Neural progenitor cell (in vitro differentiated cells): Measurements from ENCODE around the gene MVB12B. TPM values are rescaled to one million over a fixed set of nuclear protein-coding genes. Genes with fewer than 3 reads are reported as not detected.

Source experiments
- DNase-seq: peaks from one replicate; pipeline ENCODE4 v3.0.0-alpha.2; 2016; ENCODE audit warnings: low spot score
- H2AFZ ChIP-seq: fragments of 200-600 bp; sonication (generic); replicated peaks from 2 replicates; pipeline ENCODE4 v1.6.1; 2016; ENCODE audit warnings: antibody characterized with exemption
- H3F3A ChIP-seq: fragments of 200-600 bp; sonication (generic); 2 replicates; pipeline ENCODE4 v1.6.1; 2016; ENCODE audit warnings: antibody characterized with exemption, low read depth
- H3K27ac ChIP-seq: fragments of 200-600 bp; sonication (generic); 2 replicates; pipeline ENCODE4 v1.5.1; 2016; ENCODE audit warnings: mild to moderate bottlenecking
- H3K27me3 ChIP-seq: fragments of 200-600 bp; sonication (generic); 2 replicates; pipeline ENCODE4 v1.6.1; 2016; ENCODE audit warnings: mild to moderate bottlenecking, moderate library complexity
- H3K36me3 ChIP-seq: fragments of 200-600 bp; sonication (generic); 2 replicates; pipeline ENCODE4 v1.5.1; 2016
- H3K4me1 ChIP-seq: fragments of 200-600 bp; sonication (generic); 2 replicates; pipeline ENCODE4 v1.6.1; 2016; ENCODE audit warnings: mixed run types
- H3K4me2 ChIP-seq: fragments of 200-600 bp; sonication (generic); 2 replicates; pipeline ENCODE4 v1.6.1; 2016
- H3K4me3 ChIP-seq: fragments of 200-600 bp; sonication (generic); 2 replicates; pipeline ENCODE4 v1.5.1; 2016
- H3K79me2 ChIP-seq: fragments of 200-600 bp; sonication (generic); 2 replicates; pipeline ENCODE4 v1.6.1; 2016; ENCODE audit warnings: low read depth
- H3K9ac ChIP-seq: fragments of 200-600 bp; sonication (generic); 2 replicates; pipeline ENCODE4 v1.6.1; 2016
- H3K9me3 ChIP-seq: fragments of 200-600 bp; sonication (generic); 2 replicates; pipeline ENCODE4 v1.5.1; 2016; ENCODE audit warnings: low read depth
- H4K20me1 ChIP-seq: fragments of 200-600 bp; sonication (generic); 2 replicates; pipeline ENCODE4 v1.6.1; 2016; ENCODE audit warnings: low read depth
- H3K27ac Mint-ChIP-seq: 3 replicates; pipeline ENCODE4 v1.8.0; 2021; ENCODE audit warnings: mixed read lengths
- H3K27me3 Mint-ChIP-seq: 2 replicates; pipeline ENCODE4 v1.8.0; 2022; ENCODE audit warnings: low read depth, mild to moderate bottlenecking, inconsistent platforms, moderate library complexity, mixed read lengths; ENCODE audit not compliant: insufficient read depth
- H3K36me3 Mint-ChIP-seq: 3 replicates; pipeline ENCODE4 v1.8.0; 2021; ENCODE audit warnings: mixed read lengths
- H3K4me1 Mint-ChIP-seq: 3 replicates; pipeline ENCODE4 v1.8.0; 2021; ENCODE audit warnings: mixed read lengths
- H3K4me3 Mint-ChIP-seq: 3 replicates; pipeline ENCODE4 v1.8.0; 2021; ENCODE audit warnings: mild to moderate bottlenecking, moderate library complexity, mixed read lengths
- H3K9me3 Mint-ChIP-seq: 3 replicates; pipeline ENCODE4 v1.8.0; 2020; ENCODE audit warnings: mixed read lengths
- EZH2 ChIP-seq: fragments of 200-600 bp; sonication (generic); IDR thresholded peaks from 2 replicates; pipeline ENCODE4 v1.6.1; 2017; ENCODE audit warnings: antibody characterized with exemption, mild to moderate bottlenecking, moderate library complexity
- EZH2phosphoT487 ChIP-seq: fragments of 200-600 bp; sonication (generic); IDR thresholded peaks from 2 replicates; pipeline ENCODE4 v1.6.1; 2017; ENCODE audit warnings: antibody characterized with exemption
- total RNA-seq: library from RNA; depleted of rRNA; stranded (reverse); fragments of >200 nt; gene quantifications from 2 replicates; pipeline ENCODE4 v1.2.3, GENCODE V29; 2015; ENCODE audit warnings: low replicate concordance
- TF ChIP-seq, protein P1 (sequence below): fragments of 200-600 bp; sonication (generic); IDR thresholded peaks from 2 replicates; pipeline ENCODE4 v1.5.1; 2017; ENCODE audit warnings: antibody characterized with exemption, mild to moderate bottlenecking

MVB12B gene
- total RNA-seq, 1 donor from 2014 or later, result 16.1 TPM

DNA sequence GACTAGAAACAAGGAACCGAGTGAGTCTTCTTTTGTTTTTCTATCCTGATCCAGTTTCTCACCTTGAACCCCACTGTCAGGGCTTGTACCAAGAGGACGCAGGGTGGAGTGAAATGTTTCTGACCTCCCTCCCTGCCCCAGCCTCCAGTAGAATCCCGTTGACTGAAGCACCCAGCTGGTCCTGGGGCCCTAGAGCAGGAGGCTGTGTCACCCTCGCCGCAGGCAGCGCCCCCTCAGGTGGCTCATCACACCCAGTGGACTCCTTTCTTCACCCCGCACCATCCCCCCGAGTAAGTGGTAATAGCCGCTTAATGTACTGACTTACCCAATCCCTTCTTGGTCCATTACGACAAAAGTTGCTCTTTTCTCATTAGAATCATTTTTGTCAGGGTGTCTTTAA, 53.8 kb downstream of the MVB12B start:
- DNase-seq, result no peak
- H3K4me1 Mint-ChIP-seq, result peaks cover 56% of the 10 kb centered on the region
- H3K4me3 Mint-ChIP-seq, result no peak overlapping the region
- Histone ChIP-seq H4K20me1 (peaks cover 5% of the 10 kb centered on the region), H3K27ac (no peak overlapping the region), H3K4me3 (no peak overlapping the region), H3K4me2 (no peak overlapping the region), H3K4me1 (peaks cover 49% of the 10 kb centered on the region), H3K9me3 (no peaks in the 10 kb centered on the region), H3K36me3 (no peaks in the 10 kb centered on the region), H3K27me3 (no peaks in the 10 kb centered on the region), H3F3A (peaks cover 30% of the 10 kb centered on the region), H2AFZ (no peak overlapping the region), H3K9ac (no peak overlapping the region), H3K79me2 (no peaks in the 10 kb centered on the region)
- peaks cover 2% of the 10 kb centered on the region for H3K27me3 Mint-ChIP-seq
- H3K27ac Mint-ChIP-seq, result no peak overlapping the region
- TF ChIP-seq, protein P1, sequence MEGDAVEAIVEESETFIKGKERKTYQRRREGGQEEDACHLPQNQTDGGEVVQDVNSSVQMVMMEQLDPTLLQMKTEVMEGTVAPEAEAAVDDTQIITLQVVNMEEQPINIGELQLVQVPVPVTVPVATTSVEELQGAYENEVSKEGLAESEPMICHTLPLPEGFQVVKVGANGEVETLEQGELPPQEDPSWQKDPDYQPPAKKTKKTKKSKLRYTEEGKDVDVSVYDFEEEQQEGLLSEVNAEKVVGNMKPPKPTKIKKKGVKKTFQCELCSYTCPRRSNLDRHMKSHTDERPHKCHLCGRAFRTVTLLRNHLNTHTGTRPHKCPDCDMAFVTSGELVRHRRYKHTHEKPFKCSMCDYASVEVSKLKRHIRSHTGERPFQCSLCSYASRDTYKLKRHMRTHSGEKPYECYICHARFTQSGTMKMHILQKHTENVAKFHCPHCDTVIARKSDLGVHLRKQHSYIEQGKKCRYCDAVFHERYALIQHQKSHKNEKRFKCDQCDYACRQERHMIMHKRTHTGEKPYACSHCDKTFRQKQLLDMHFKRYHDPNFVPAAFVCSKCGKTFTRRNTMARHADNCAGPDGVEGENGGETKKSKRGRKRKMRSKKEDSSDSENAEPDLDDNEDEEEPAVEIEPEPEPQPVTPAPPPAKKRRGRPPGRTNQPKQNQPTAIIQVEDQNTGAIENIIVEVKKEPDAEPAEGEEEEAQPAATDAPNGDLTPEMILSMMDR, result no peak
- no peak for TF ChIP-seq EZH2
- no peak for TF ChIP-seq EZH2phosphoT487
- H3K36me3 Mint-ChIP-seq, result peaks cover 12% of the 10 kb centered on the region
- H3K9me3 Mint-ChIP-seq, result no peaks in the 10 kb centered on the region

DNA sequence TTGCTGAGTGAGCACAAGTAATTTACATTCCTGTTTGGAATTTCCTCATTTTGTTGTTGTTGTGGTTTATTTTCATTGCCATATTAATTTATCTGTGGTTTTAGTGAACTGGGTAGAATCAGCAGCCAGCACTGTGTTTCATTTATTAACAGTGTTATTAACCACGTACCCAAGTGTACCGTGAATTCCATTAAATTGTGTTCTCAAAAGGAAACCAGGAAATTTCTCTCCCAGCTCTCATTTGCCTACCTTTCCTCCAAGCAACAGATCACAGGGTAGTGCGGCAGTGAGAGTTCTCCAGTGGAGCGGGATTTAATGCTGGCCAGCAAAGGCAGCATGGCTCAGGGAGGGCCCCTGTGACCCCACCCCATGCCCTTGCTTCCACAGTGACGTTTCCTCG, 54.6 kb downstream of the MVB12B start:
- no peak overlapping the region for H3K27ac Mint-ChIP-seq
- H3K4me3 Mint-ChIP-seq, result no peak overlapping the region
- no peaks in the 10 kb centered on the region for H3K9me3 Mint-ChIP-seq

DNA sequence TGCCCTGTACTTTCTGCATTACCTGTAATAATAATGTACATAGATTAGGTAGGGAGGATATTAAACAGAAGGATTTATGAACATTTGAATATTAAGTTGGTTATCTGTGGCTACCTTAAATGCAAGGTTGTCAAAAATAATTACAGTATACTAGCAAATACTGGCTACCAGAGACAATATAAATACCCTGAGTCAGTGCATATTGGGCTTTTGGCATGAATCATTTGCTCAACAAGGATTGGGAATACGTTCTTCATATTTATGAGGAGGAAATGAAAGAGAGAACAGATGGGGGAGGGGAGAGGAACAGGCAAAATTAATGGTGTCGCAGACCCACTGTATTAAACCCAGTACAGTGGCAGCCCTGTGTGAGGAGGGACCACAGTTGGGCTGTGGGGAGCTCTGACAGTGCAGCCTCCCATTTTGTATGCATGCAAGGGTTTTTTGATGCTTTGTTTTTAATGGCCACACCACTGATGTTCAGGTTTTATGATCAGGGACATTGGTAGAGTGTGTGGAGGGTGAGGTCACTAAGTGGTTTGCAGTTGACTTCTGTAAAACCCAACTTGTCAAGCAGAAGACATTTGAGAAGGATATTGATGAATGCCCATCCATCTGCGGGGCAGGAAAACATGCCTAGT, 56.9 kb downstream of the MVB12B start:
- Histone ChIP-seq H3K36me3 (no peaks in the 10 kb centered on the region), H3K4me2 (no peak overlapping the region), H3K9ac (no peak overlapping the region), H4K20me1 (peaks cover 5% of the 10 kb centered on the region), H3K9me3 (no peaks in the 10 kb centered on the region), H3K4me3 (no peak overlapping the region), H3K4me1 (peaks cover 19% of the 10 kb centered on the region), H3K27me3 (no peaks in the 10 kb centered on the region), H3K79me2 (no peaks in the 10 kb centered on the region), H3F3A (peaks cover 10% of the 10 kb centered on the region), H2AFZ (no peak overlapping the region), H3K27ac (no peak overlapping the region)
- TF ChIP-seq EZH2 (no peak), EZH2phosphoT487 (no peak)
- TF ChIP-seq, protein P1, result no peak
- Mint-ChIP-seq H3K4me1 (peaks cover 28% of the 10 kb centered on the region), H3K27ac (no peak overlapping the region), H3K27me3 (no peaks in the 10 kb centered on the region), H3K36me3 (peaks cover 30% of the 10 kb centered on the region), H3K9me3 (no peaks in the 10 kb centered on the region), H3K4me3 (no peak overlapping the region)
- no peak for DNase-seq

More for the DNA sequence above, 54.6 kb downstream of the MVB12B start:
- H4K20me1 ChIP-seq, result peaks cover 5% of the 10 kb centered on the region
- H3K4me2 ChIP-seq, result no peak overlapping the region
- no peak overlapping the region for H3K27ac ChIP-seq
- H3K9ac ChIP-seq, result no peak overlapping the region
- TF ChIP-seq, protein P1, result no peak
- no peak for TF ChIP-seq EZH2
- TF ChIP-seq EZH2phosphoT487, result no peak
- H3K4me1 ChIP-seq, result peaks cover 42% of the 10 kb centered on the region
- H3K36me3 ChIP-seq, result no peaks in the 10 kb centered on the region
- no peak for DNase-seq
- H3K27me3 ChIP-seq, result no peaks in the 10 kb centered on the region
- H3F3A ChIP-seq, result peaks cover 23% of the 10 kb centered on the region
- no peak overlapping the region for H3K4me3 ChIP-seq
- Mint-ChIP-seq H3K4me1 (peaks cover 49% of the 10 kb centered on the region), H3K27me3 (peaks cover 2% of the 10 kb centered on the region), H3K36me3 (peaks cover 14% of the 10 kb centered on the region)
- H2AFZ ChIP-seq, result no peak overlapping the region
- no peaks in the 10 kb centered on the region for H3K79me2 ChIP-seq
- H3K9me3 ChIP-seq, result no peaks in the 10 kb centered on the region
